Mononuclear cell (primary cell): ENCODE measurements around the gene NSG2. TPM values are rescaled to one million over a fixed set of nuclear protein-coding genes. Genes with fewer than 3 reads are reported as not detected.
"Not testable (repeated sequence)": the region's sequence is repeated elsewhere in the genome, so short reads cannot be mapped to it uniquely, and the experiment has no call there.

ENCODE experiments used
- H3K27me3 ChIP-seq: 2 replicates; pipeline ENCODE4 v1.6.0; 2011; ENCODE audit warnings: low read length, control low read depth; ENCODE audit not compliant: insufficient read depth
- H3K4me1 ChIP-seq: 2 replicates; pipeline ENCODE4 v1.5.1; 2011; ENCODE audit warnings: mild to moderate bottlenecking, low read length, control low read depth; ENCODE audit not compliant: insufficient read depth
- H3K4me3 ChIP-seq: 2 replicates; pipeline ENCODE4 v1.5.1; 2011; ENCODE audit warnings: mild to moderate bottlenecking, low read length, moderate library complexity
- H3K9me3 ChIP-seq: 2 replicates; pipeline ENCODE4 v1.5.1; 2011; ENCODE audit warnings: low read depth, mild to moderate bottlenecking, control low read depth, low read length
- total RNA-seq: library from RNA; depleted of rRNA; stranded (reverse); fragments of >200 nt; gene quantifications from one replicate; pipeline ENCODE4 v1.2.3, GENCODE V29; 2012

The NSG2 gene
- not detected for total RNA-seq

GRCh38 chr5:174045470-174046025 lies at the start of gene NSG2:
TSS of gene NSG2 (plus strand) at chr5:174045706. CDS start at chr5:174046756, 1,050 bp downstream.
- Histone ChIP-seq H3K27me3 (no peaks in the 10 kb centered on the region), H3K4me3 (no peak within 1 kb of the TSS), H3K4me1 (no peaks in the 10 kb centered on the region), H3K9me3 (no peaks in the 10 kb centered on the region)

DNA sequence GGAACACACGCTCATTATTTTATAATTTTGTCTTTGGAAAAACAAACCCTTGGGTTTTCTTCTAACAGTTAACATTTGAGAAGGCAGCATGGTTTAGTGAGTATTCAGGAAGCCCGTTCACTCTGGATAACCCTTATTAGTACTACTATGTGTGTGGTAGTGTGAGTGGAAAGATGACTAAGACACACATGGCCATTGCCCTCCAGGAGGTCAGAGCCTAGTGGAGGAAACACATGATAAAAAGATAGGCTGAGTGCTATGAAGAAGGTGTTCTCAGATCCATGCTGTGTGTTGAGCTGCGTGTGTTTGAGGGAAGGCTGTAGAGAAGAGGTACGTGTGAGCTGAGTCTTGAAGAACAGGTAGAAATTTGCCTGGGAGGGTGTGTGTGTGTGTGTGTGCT lies 48.2 kb upstream of the NSG2 start:
- peaks cover 39% of the 10 kb centered on the region for H3K27me3 ChIP-seq
- no peaks in the 10 kb centered on the region for H3K9me3 ChIP-seq
- no peak overlapping the region for H3K4me3 ChIP-seq
- H3K4me1 ChIP-seq, result no peaks in the 10 kb centered on the region

DNA sequence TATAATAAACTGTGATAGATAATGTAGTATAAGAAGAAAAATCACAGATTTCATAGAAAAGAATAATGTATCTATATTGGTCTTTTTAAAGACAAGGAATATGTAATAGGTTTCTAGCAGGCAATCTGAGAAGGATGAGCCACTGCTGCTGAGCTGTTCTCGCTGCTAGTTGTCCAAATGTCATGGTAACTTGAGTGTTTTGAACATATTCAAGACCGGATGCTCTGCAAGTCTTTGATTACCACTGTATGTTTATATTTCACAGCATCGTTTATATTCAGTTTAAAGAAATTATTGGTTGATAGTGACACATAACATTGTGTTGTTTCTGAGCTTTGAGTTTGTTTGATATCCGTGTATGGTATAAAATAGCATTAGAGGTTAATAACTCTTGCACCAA lies 47.0 kb upstream of the NSG2 start:
- Histone ChIP-seq H3K27me3 (peaks cover 41% of the 10 kb centered on the region), H3K9me3 (no peaks in the 10 kb centered on the region), H3K4me1 (no peaks in the 10 kb centered on the region), H3K4me3 (no peak overlapping the region)

- H3K4me1 ChIP-seq, result no peaks in the 10 kb centered on the region
- H3K27me3 ChIP-seq, result peaks cover 46% of the 10 kb centered on the region
- H3K4me3 ChIP-seq, result no peak overlapping the region
- H3K9me3 ChIP-seq, result no peaks in the 10 kb centered on the region
Measured at GRCh38 chr5:174000076-174000475, 45.4 kb upstream of the NSG2 start.

DNA sequence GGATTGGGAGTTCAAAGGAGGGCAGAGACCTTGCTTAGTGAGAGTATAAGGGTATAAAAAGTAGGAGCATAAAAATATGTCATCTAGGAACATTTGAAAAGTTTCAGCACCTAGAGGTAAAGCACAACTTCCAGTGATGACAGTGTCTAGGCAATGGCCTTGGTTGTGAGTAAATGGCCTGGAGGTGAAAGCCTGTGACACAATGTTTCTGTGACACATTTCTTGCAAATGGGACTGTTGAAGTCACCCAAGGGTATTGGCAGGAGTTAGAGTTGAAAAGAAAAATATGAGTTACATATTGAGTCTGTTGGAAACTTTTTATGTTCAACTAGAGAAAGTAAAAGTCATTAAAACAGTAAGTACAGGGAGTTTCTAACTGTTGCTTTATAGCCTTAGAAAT lies 41.7 kb upstream of the NSG2 start:
- Histone ChIP-seq H3K27me3 (peaks cover 29% of the 10 kb centered on the region), H3K9me3 (no peaks in the 10 kb centered on the region), H3K4me3 (no peak overlapping the region), H3K4me1 (no peaks in the 10 kb centered on the region)

GRCh38 chr5:174008922-174009321 lies 36.6 kb upstream of the NSG2 start:
- H3K27me3 ChIP-seq, result peaks cover 10% of the 10 kb centered on the region
- H3K4me3 ChIP-seq, result no peak overlapping the region
- H3K4me1 ChIP-seq, result no peaks in the 10 kb centered on the region
- H3K9me3 ChIP-seq, result no peaks in the 10 kb centered on the region

DNA sequence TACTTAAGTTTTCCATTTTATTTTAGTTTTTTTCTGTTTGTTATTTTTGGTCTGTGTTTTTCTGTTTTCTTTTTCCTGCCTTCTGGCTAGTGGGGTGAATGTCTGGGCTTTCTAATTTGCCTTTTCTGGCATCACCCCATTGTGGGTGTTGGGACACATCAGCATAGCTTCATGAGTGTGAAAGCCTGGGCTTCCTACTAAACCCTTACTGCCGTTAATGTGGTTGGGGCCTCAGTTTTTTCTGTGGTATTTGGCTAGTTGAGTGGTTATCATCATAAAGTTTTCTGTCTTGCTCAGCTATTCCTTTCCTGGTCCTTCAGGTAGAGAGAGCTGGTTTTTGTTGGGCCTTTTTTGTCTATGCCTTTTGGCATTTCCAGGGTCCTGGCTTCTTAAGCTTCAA lies 35.1 kb upstream of the NSG2 start:
- Histone ChIP-seq H3K4me1 (no peaks in the 10 kb centered on the region), H3K9me3 (no peaks in the 10 kb centered on the region), H3K4me3 (no peak overlapping the region), H3K27me3 (peaks cover 5% of the 10 kb centered on the region)

GRCh38 chr5:174011441-174011840 lies 34.1 kb upstream of the NSG2 start:
- no peak overlapping the region for H3K4me3 ChIP-seq
- H3K4me1 ChIP-seq, result no peaks in the 10 kb centered on the region
- H3K27me3 ChIP-seq, result peaks cover 4% of the 10 kb centered on the region
- no peaks in the 10 kb centered on the region for H3K9me3 ChIP-seq

DNA sequence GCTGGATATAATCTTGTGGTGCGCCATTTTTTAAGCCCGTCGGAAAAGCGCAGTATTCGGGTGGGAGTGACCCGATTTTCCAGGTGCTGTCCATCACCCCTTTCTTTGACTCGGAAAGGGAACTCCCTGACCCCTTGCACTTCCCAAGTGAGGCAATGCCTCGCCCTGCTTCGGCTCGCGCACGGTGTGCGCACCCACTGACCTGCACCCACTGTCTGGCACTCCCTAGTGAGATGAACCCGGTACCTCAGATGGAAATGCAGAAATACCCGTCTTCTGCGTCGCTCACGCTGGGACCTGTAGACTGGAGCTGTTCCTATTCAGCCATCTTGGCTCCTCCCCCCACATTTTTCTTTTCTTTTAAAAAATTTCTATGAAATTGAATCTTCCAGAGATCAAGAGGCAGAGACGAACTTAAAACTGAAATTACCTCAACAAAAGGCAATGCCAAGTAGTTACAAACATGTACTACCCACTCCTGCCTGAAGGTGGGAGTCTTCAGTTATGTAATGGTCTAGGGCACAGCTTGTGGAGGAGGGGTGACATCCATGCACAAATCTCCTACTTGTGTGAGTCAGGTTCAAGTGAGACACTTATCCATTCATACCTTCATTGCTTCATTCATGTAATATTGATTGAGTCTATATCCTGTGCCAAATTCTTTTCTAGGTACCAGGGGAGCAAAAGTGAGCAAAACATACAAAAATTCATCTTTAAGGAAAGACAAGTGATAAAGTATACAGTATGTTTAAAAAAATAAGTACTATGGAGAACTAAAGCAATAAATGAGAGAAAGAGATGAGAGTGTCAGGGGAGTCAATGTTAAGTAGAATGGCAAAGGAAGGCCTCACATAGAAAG lies 25.2 kb upstream of the NSG2 start:
- not testable (repeated sequence) for H3K9me3 ChIP-seq, H3K4me3 ChIP-seq, H3K4me1 ChIP-seq
- H3K27me3 ChIP-seq, result peaks cover 10% of the 10 kb centered on the region

GRCh38 chr5:174020928-174021304 lies 24.6 kb upstream of the NSG2 start:
- no peaks in the 10 kb centered on the region for H3K4me1 ChIP-seq
- H3K27me3 ChIP-seq, result peaks cover 10% of the 10 kb centered on the region
- H3K4me3 ChIP-seq, result no peak overlapping the region
- no peaks in the 10 kb centered on the region for H3K9me3 ChIP-seq

GRCh38 chr5:174022384-174023095 lies 23.0 kb upstream of the NSG2 start:
- H3K4me1 ChIP-seq, result no peaks in the 10 kb centered on the region
- H3K4me3 ChIP-seq, result no peak overlapping the region
- peaks cover 16% of the 10 kb centered on the region for H3K27me3 ChIP-seq
- no peaks in the 10 kb centered on the region for H3K9me3 ChIP-seq

DNA sequence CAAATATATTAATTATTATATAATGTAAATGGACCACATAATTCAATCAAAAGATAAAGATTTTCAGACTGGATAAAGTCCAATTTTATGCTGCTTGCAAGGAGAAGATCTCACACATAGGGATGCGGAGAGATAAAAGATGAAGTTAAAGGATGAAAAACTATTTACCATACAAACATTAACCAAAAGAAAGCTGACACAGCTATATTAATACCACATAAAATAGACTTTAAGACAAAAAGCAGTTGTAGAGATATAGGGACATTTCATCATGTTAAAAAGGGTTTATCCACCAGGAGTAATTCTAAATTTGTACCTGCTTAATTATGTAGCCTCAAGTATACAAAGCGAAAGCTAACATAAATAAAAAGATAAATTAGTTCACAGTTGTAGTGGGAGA lies 15.2 kb upstream of the NSG2 start:
- H3K4me3 ChIP-seq, result no peak overlapping the region
- H3K27me3 ChIP-seq, result peaks cover 6% of the 10 kb centered on the region
- no peaks in the 10 kb centered on the region for H3K9me3 ChIP-seq
- no peaks in the 10 kb centered on the region for H3K4me1 ChIP-seq

DNA sequence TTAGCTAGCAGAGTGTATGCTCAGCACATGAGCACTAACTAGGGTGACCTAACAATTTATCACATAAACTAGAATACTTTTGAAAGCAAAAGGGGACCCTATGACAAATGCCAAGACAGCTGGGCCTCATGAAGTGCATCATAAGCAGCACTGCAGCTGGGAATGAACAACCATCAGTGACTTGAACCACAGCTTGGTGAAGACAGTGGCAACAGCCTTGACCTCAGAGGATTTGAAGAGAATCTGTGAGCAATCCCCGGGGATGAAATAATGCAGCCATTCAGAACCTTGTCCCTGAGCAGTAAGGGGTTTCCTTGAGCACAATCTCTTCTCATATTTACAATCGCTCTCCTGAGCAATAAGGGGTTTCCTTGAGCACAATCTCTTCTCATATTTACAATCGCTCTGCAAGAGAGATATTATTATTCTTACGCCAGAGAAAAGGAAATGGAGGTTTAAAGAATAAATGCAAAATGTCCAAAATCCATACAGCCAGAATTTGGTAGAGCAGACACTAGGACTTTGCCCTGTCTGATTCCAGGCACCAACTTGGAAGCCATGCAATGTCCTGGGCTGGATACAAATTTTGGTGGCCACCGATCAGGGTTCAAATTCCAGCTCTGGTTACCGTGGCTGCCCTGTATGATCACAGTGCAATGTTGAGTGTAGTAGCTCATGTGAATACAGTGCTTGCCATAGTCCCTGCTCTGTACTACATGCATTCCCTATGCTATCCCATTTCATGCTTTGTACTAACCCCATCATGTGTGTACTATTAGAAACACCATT lies 846 bp upstream of the NSG2 start:
- H3K4me1 ChIP-seq, result no peaks in the 10 kb centered on the region
- no peak overlapping the region for H3K4me3 ChIP-seq
- peaks cover 4% of the 10 kb centered on the region for H3K27me3 ChIP-seq
- no peaks in the 10 kb centered on the region for H3K9me3 ChIP-seq

DNA sequence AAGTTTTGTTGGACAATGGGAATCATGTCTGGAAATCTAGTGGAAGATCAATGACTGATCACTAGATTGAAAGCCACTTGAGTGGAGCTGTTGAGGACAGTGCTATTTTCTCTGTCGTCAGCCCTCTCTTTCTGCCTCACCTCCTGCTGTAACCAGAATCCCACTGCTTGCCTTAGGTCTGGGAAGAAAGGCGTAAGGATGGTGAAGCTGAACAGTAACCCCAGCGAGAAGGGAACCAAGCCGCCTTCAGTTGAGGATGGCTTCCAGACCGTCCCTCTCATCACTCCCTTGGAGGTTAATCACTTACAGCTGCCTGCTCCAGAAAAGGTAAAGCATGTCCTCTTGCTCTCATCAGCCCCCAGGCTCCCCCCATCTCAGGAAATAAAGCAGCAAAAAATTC lies 1.1 kb downstream of the NSG2 start:
- H3K9me3 ChIP-seq, result no peaks in the 10 kb centered on the region
- no peaks in the 10 kb centered on the region for H3K27me3 ChIP-seq
- no peaks in the 10 kb centered on the region for H3K4me1 ChIP-seq
- no peak overlapping the region for H3K4me3 ChIP-seq
